Stimulated activated CD4-positive, alpha-beta T cell treated with anti-CD3 and anti-CD28 coated beads, TNF-alpha, amount 100 ng/mL, for 4 hours (primary cell): ENCODE measurements around the gene CSNK1G2.

Source experiments
- DNase-seq, 3 experiments: peaks; one replicate each; pipeline ENCODE4 v3.0.0-alpha.2; 2020; ENCODE audit warnings: low read depth in 3 of 3

CSNK1G2 gene

DNA sequence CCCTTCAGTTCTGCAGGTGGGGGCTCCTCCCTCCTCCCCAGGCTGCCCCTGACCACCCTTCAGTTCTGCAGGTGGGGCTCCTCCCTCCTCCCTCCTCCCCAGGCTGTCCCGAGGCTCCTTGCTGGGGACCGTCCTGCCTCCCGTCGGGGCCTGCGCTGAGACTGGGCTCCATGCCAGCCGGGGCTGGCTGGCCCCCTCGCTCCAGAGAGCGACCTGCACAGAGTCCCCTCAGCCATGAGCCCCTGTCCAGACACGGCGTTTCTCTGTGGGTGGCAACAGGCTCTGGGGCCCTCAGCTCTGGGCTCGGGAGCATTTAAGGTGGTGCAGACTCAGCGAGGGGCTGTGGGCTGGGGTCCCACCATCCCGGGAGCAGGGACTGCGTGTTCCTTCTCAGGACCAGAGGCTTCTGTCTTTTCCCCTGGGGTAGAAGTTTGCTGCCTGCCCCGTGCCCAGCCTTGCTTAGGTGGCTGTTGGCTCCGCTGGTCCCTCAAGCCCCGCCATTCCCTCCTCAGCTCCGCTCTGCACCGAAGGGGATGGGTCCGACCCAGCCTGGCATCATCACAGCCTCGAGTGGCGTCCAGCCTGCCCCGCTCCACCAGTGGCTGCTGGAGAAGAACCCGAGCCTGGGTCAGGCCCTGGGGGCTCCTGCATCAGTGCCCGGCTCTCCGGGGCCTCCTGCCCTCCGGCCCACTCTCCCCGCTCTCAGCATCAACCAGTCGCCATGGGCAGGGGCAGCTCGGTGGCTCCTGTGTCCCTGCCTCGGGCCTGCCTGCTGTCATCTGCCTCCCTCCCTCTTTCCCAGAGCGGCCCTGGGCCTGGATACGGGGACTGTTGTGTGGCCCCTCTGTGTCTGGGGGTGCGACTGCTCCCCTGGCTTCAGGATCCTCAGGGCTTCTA, 27.6 kb downstream of the CSNK1G2 start:
- DNase-seq, result no peak

- no peak for DNase-seq
Observed at GRCh38 chr19:1969176-1970002, 28.4 kb downstream of the CSNK1G2 start.

DNA sequence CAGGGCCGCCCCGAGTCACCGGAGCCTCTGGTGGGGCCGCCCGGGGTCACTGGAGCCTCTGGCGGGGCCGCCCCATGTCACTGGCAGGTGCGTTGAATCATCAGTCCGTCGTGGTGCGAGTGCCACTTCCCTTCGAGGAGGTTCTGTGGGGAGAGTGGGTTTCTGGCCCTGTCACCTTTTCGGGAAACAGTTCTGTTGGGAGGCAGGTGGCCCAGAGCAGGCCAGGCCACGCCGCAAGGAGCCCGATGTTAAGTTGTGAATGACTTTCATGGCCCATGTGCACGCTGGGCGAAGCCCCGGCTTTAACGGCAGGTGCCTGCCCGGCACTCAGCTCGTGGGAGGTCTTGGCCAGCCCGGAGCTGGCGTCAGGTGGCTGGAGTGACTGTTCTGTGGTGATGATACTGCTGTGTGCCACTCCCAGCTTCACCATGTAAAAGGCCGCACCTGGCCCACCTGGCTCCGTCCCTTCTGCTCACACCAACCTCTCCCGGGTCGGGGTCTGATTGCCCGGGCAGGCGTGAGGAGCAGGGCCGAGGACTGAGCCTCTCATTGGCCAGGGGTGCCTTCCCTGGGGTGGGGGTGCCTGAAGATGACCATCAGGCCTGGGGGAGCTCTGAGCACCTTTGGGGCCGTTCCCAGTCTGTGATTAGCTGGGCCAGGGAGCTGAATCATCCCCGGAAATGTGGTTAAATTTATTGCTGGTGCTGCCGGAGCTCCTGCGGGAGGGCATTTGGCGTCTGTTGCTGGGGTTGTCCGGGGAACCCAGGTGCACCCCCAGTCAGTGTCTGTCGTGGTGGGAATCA, 29.2 kb downstream of the CSNK1G2 start:
- DNase-seq, result no peak

GRCh38 chr19:1970806-1971502, 30.0 kb downstream of the CSNK1G2 start:
- DNase-seq, result no peak

GRCh38 chr19:1974381-1975161, 33.6 kb downstream of the CSNK1G2 start:
- no peak for DNase-seq

DNA sequence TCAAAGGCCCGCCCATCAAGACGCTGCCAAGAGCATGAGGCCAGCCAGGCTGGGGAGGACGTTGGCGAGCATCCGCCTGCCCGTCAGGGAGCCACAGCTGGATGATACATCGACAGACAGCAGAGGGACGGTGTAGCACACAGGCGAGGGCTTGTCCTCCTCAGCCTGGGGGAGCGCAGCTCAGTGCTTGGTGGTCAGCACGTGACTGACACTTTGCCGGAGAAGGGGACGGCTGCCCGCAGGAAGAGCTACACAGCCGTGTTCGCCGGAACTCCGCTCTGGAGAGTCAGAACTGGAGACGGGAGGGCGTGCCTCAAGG, 34.1 kb downstream of the CSNK1G2 start:
- DNase-seq, result no peak

GRCh38 chr19:1977120-1977519, 36.1 kb downstream of the CSNK1G2 start:
- DNase-seq, result no peak

DNA sequence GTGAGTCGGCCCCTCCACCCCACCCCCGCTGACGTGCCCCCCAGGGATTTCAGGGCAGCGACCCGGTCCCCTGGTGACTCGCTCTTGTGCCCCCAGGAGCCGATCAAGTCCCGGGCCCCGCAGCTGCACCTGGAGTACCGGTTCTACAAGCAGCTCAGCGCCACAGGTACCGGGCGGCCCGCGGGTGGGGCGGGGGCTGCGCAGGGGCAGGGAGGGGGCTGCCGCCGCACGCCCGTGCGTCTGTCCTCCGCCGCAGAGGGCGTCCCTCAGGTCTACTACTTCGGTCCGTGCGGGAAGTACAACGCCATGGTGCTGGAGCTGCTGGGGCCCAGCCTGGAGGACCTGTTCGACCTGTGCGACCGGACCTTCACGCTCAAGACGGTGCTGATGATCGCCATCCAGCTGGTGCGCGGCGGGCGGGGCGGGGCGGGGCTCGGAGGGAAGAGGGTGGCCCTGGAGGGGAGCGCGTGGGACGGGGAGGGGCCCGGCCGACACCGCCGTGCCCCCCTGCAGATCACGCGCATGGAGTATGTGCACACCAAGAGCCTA, 37.4 kb downstream of the CSNK1G2 start:
- DNase-seq, result no peak

DNA sequence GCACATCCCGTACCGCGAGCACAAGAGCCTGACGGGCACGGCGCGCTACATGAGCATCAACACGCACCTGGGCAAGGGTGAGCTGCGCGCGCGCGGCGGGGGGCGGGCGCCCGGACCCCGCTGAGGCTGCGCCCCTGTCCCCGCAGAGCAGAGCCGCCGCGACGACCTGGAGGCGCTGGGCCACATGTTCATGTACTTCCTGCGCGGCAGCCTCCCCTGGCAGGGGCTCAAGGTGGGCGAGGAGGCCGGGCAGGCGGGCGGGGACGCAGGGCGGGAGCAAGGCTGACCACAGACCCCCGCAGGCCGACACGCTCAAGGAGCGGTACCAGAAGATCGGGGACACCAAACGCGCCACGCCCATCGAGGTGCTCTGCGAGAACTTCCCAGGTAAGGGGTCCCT, 38.0 kb downstream of the CSNK1G2 start:
- DNase-seq, result no peak

DNA sequence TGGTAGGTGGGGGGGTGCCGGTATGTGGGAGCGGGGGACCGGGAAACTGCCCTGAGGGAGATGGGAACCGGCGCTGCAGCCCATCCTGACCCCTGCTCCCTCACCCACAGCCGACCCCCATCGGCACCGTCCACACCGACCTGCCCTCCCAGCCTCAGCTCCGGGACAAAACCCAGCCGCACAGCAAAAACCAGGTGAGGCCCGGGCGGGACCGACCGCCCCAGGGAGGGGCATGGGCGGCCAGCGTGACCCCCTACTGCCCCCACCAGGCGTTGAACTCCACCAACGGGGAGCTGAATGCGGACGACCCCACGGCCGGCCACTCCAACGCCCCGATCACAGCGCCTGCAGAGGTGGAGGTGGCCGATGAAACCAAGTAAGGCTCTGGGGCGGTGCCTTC, 38.7 kb downstream of the CSNK1G2 start:
- no peak for DNase-seq

GRCh38 chr19:1980091-1980808, 39.3 kb downstream of the CSNK1G2 start:
- DNase-seq, result no peak

- DNase-seq, result no peak
Observed at GRCh38 chr19:1980809-1981181, 39.8 kb downstream of the CSNK1G2 start.

GRCh38 chr19:1981253-1981652, 40.3 kb downstream of the CSNK1G2 start:
- DNase-seq, result no peak

- no peak for DNase-seq
Observed at GRCh38 chr19:1984357-1984756, 43.4 kb downstream of the CSNK1G2 start.

- DNase-seq, result no peak
Observed at GRCh38 chr19:1985588-1986356, 44.8 kb downstream of the CSNK1G2 start.

- DNase-seq, result no peak
Observed at GRCh38 chr19:1986357-1987162, 45.6 kb downstream of the CSNK1G2 start.

- no peak for DNase-seq
Observed at GRCh38 chr19:1987197-1988187, 46.5 kb downstream of the CSNK1G2 start.
